H1 (cell line): ENCODE measurements around the gene NUMB. TPM values are rescaled to one million over a fixed set of nuclear protein-coding genes. Genes with fewer than 3 reads are reported as not detected.

Source experiments
- CTCF ChIA-PET: fragments of 300-600 bp; sonication (Branson Sonifier 250); formaldehyde crosslinking; loops from one replicate; lab custom pipeline; 2021; ENCODE audit not compliant: partially characterized antibody; lab: Charles Lee
- POLR2A ChIA-PET: fragments of 300-600 bp; sonication (Branson Sonifier 250); formaldehyde crosslinking; loops from one replicate; lab custom pipeline; 2021; ENCODE audit warnings: inconsistent platforms; ENCODE audit not compliant: partially characterized antibody; lab: Charles Lee
- DNase-seq, 2 experiments: peaks; one replicate each; pipeline versions ENCODE4 v3.0.0 to v3.0.0-alpha.2; 2010 to 2022; ENCODE audit warnings: low spot score in 2 of 2, low read depth in 1 of 2, mixed read lengths in 1 of 2
- FAIRE-seq: peaks from 2 replicates; lab custom pipeline; 2011; peaks lifted over from hg19 to GRCh38; lab: Jason Lieb, UNC
- H2AFZ ChIP-seq: 2 replicates; pipeline ENCODE4 v1.8.1; 2012; ENCODE audit warnings: low read length, inconsistent platforms
- H2AK5ac ChIP-seq: 2 replicates; pipeline ENCODE4 v1.6.1; 2013; ENCODE audit warnings: low read depth, low read length
- H2BK120ac ChIP-seq: replicated peaks from 2 replicates; pipeline ENCODE3; 2013; ENCODE audit warnings: low read depth, low read length, inconsistent platforms
- H2BK12ac ChIP-seq: 2 replicates; pipeline ENCODE4 v1.6.1; 2013; ENCODE audit warnings: low read depth, low read length
- H2BK15ac ChIP-seq: 2 replicates; pipeline ENCODE4 v1.6.1; 2013; ENCODE audit warnings: low read length
- H2BK20ac ChIP-seq: 2 replicates; pipeline ENCODE4 v1.6.1; 2013; ENCODE audit warnings: low read length
- H2BK5ac ChIP-seq: 2 replicates; pipeline ENCODE4 v1.6.1; 2013; ENCODE audit warnings: low read depth, low read length
- H3K14ac ChIP-seq: 2 replicates; pipeline ENCODE4 v1.6.1; 2013; ENCODE audit warnings: inconsistent platforms; ENCODE audit not compliant: insufficient read length
- H3K18ac ChIP-seq: 2 replicates; pipeline ENCODE4 v1.6.1; 2013; ENCODE audit warnings: low read length; ENCODE audit errors: extremely low read depth
- H3K23ac ChIP-seq: 2 replicates; pipeline ENCODE4 v1.6.1; 2013; ENCODE audit warnings: inconsistent platforms; ENCODE audit not compliant: insufficient read length
- H3K23me2 ChIP-seq: 2 replicates; pipeline ENCODE4 v1.6.1; 2013; ENCODE audit warnings: low read depth, low read length
- H3K27ac ChIP-seq: 2 replicates; pipeline ENCODE4 v1.6.1; 2011; ENCODE audit warnings: low read depth, low read length, inconsistent platforms
- H3K27me3 ChIP-seq, 4 experiments: replicated peaks in 1 of 4; 1 replicate in 1 of 4; 2 replicates in 3 of 4; pipeline versions ENCODE4 v1.6.1 to v1.8.1; 2011 to 2013; ENCODE audit warnings: low read length in 3 of 4, mild to moderate bottlenecking in 3 of 4, inconsistent platforms in 2 of 4, mixed read lengths in 2 of 4, moderate library complexity in 1 of 4; ENCODE audit not compliant: control insufficient read depth in 3 of 4, insufficient read depth in 3 of 4; ENCODE audit errors: extremely low read depth in 1 of 4
- H3K36me3 ChIP-seq, 4 experiments: 2 replicates each; pipeline versions ENCODE4 v1.6.1 to v1.8.1; 2011 to 2013; ENCODE audit warnings: mild to moderate bottlenecking in 4 of 4, low read length in 3 of 4, moderate library complexity in 2 of 4, control low read depth in 1 of 4, inconsistent platforms in 1 of 4; ENCODE audit not compliant: insufficient read depth in 4 of 4, control insufficient read depth in 2 of 4
- H3K4ac ChIP-seq: replicated peaks from 2 replicates; pipeline ENCODE3; 2013; ENCODE audit warnings: low read length, low read depth, mixed read lengths, inconsistent platforms; ENCODE audit not compliant: insufficient read length
- H3K4me1 ChIP-seq, 4 experiments: replicated peaks in 1 of 4; 1 replicate in 1 of 4; 2 replicates in 3 of 4; pipeline versions ENCODE4 v1.6.1 to v1.8.1; 2011 to 2013; ENCODE audit warnings: low read length in 3 of 4, inconsistent platforms in 2 of 4, mixed read lengths in 1 of 4; ENCODE audit not compliant: insufficient read depth in 4 of 4, control insufficient read depth in 3 of 4
- H3K4me2 ChIP-seq, 2 experiments: 2 replicates each; pipeline versions ENCODE4 v1.6.1 to v1.8.1; 2011 to 2013; ENCODE audit warnings: low read depth in 2 of 2, low read length in 2 of 2, control low read depth in 1 of 2, inconsistent platforms in 1 of 2, mild to moderate bottlenecking in 1 of 2; ENCODE audit not compliant: insufficient read depth in 1 of 2
- H3K4me3 ChIP-seq, 4 experiments: fragments of 200-600, 300-600 bp in 1 of 4; sonication (generic), shearing (Covaris generic), sonication (Bioruptor Twin) in 1 of 4; 2 replicates each; pipeline versions ENCODE4 v1.5.1 to v1.8.1; 2011 to 2016; ENCODE audit warnings: low read length in 4 of 4, low read depth in 3 of 4, control low read depth in 2 of 4, inconsistent platforms in 2 of 4, mild to moderate bottlenecking in 2 of 4, mixed read lengths in 1 of 4, moderate library complexity in 1 of 4; ENCODE audit not compliant: insufficient read depth in 2 of 4; ENCODE audit errors: extremely low read depth in 1 of 4
- H3K56ac ChIP-seq: replicated peaks from 2 replicates; pipeline ENCODE3; 2013; ENCODE audit warnings: low read depth, mild to moderate bottlenecking, mixed read lengths, low read length, inconsistent platforms; ENCODE audit not compliant: insufficient read length
- H3K79me1 ChIP-seq: 2 replicates; pipeline ENCODE4 v1.6.1; 2013; ENCODE audit warnings: low read depth, low read length, control low read depth
- H3K79me2 ChIP-seq, 2 experiments: 2 replicates each; pipeline versions ENCODE4 v1.6.1 to v1.8.1; 2012 to 2013; ENCODE audit warnings: low read length in 2 of 2, mild to moderate bottlenecking in 2 of 2, inconsistent platforms in 1 of 2; ENCODE audit not compliant: insufficient read depth in 2 of 2, control insufficient read depth in 1 of 2
- H3K9ac ChIP-seq, 4 experiments: replicated peaks in 1 of 4; 1 replicate in 1 of 4; 2 replicates in 3 of 4; pipeline versions ENCODE4 v1.6.1 to v1.8.1; 2011 to 2013; ENCODE audit warnings: low read depth in 3 of 4, low read length in 3 of 4, control low read depth in 2 of 4, mild to moderate bottlenecking in 2 of 4, moderate library complexity in 2 of 4, inconsistent platforms in 1 of 4; ENCODE audit errors: extremely low read depth in 1 of 4
- H3K9me3 ChIP-seq, 2 experiments: 2 replicates each; pipeline versions ENCODE4 v1.6.1 to v1.8.1; 2012 to 2013; ENCODE audit warnings: mild to moderate bottlenecking in 2 of 2, moderate library complexity in 2 of 2, control low read depth in 1 of 2, inconsistent platforms in 1 of 2, low read depth in 1 of 2, low read length in 1 of 2, mixed read lengths in 1 of 2; ENCODE audit not compliant: insufficient read depth in 2 of 2
- H4K20me1 ChIP-seq, 2 experiments: replicated peaks in 1 of 2; 2 replicates each; pipeline versions ENCODE3 to v1.8.1; 2011 to 2013; ENCODE audit warnings: inconsistent platforms in 2 of 2, low read length in 2 of 2, mild to moderate bottlenecking in 1 of 2; ENCODE audit not compliant: insufficient read depth in 2 of 2, control insufficient read depth in 1 of 2
- H4K5ac ChIP-seq: 2 replicates; pipeline ENCODE4 v1.6.1; 2013; ENCODE audit warnings: low read length, low read depth, mixed read lengths, inconsistent platforms; ENCODE audit not compliant: insufficient read length
- H4K8ac ChIP-seq: 2 replicates; pipeline ENCODE4 v1.8.0; 2013; ENCODE audit warnings: mild to moderate bottlenecking, moderate library complexity, low read length, inconsistent platforms; ENCODE audit not compliant: insufficient read depth; ENCODE audit errors: extremely low read depth
- H4K91ac ChIP-seq: replicated peaks from 2 replicates; pipeline ENCODE3; 2013; ENCODE audit warnings: low read length, mixed read lengths, inconsistent platforms; ENCODE audit not compliant: insufficient read length
- ATF3 ChIP-seq: IDR thresholded peaks from 2 replicates; pipeline ENCODE4 v1.6.1; 2011; ENCODE audit warnings: low read depth, mild to moderate bottlenecking, low read length; ENCODE audit not compliant: insufficient read depth
- BACH1 ChIP-seq: IDR thresholded peaks from 2 replicates; pipeline ENCODE4 v1.6.1; 2012; ENCODE audit warnings: low read length, improper control_type of control experiment
- CBX5 ChIP-seq: fragments of 300-800, 300-1000 bp; sonication (generic); IDR thresholded peaks from 2 replicates; pipeline ENCODE4 v1.7.1; 2016; ENCODE audit warnings: antibody characterized with exemption, low read length, low read depth
- CBX8 ChIP-seq: fragments of 300-800, 300-1000 bp; sonication (generic); IDR thresholded peaks from 2 replicates; pipeline ENCODE4 v1.7.1; 2016; ENCODE audit warnings: low read depth, low read length, borderline replicate concordance
- CTBP2 ChIP-seq: IDR thresholded peaks from 2 replicates; pipeline ENCODE4 v1.7.0; 2011; ENCODE audit warnings: borderline replicate concordance, mild to moderate bottlenecking, moderate library complexity, mixed read lengths, low read length; ENCODE audit not compliant: insufficient read depth, insufficient read length
- JUND ChIP-seq: IDR thresholded peaks from 2 replicates; pipeline ENCODE4 v1.6.1; 2011; ENCODE audit warnings: mild to moderate bottlenecking, improper control_type of control experiment, low read length
- RXRA ChIP-seq: IDR thresholded peaks from 2 replicates; pipeline ENCODE4 v1.6.1; 2011; ENCODE audit warnings: low read depth, mild to moderate bottlenecking, low read length, moderate library complexity; ENCODE audit not compliant: insufficient read depth
- SRF ChIP-seq: IDR thresholded peaks from 2 replicates; pipeline ENCODE4 v1.6.1; 2011; ENCODE audit warnings: mild to moderate bottlenecking, low read depth, low read length, moderate library complexity
- TAF1 ChIP-seq: IDR thresholded peaks from 2 replicates; pipeline ENCODE4 v1.6.1; 2011; ENCODE audit warnings: mild to moderate bottlenecking, low read depth, low read length
- WGBS, 2 experiments: shearing (Covaris generic) in 1 of 2; methylation state at CpG; one replicate each; pipeline versions ENCODE4 v1.1.6 to v1.1.7; 2013 to 2015; ENCODE audit warnings: low lambda C conversion rate in 2 of 2, mixed read lengths in 2 of 2, inconsistent platforms in 1 of 2, low coverage in 1 of 2, missing lambda C conversion rate in 1 of 2; ENCODE audit not compliant: insufficient replicate concordance in 2 of 2, insufficient coverage in 1 of 2, insufficient read length in 1 of 2; ENCODE audit errors: extremely low coverage in 1 of 2, missing lambda C conversion rate in 1 of 2; 5-methylcytosine and 5-hydroxymethylcytosine counted together
- polyA plus RNA-seq, 7 experiments: library from polyadenylated mRNA; depleted of rRNA in 3 of 7; stranded (reverse) in 5 of 7; unstranded in 2 of 7; fragments of >200 nt in 5 of 7; fragments of 200-250 nt in 2 of 7; gene quantifications; 1 replicate in 5 of 7; 2 replicates in 1 of 7; 4 replicates in 1 of 7; pipeline versions ENCODE4 v1.2.1 to v1.2.3, GENCODE V29; 2011 to 2013; ENCODE audit warnings: missing spikeins in 2 of 7, mixed read lengths in 2 of 7
- total RNA-seq: library from RNA; stranded (reverse); fragmentation: NEBNext Ultra II Directional; extraction: Animal tissue kit (Norgen Biotek cat#: 25700); gene quantifications from 2 replicates; pipeline ENCODE4 v1.2.1, GENCODE V29; 2021

NUMB gene
- total and polyA plus RNA-seq, 2 of the 8 experiments (the other 6 are each of a cell fraction or from before 2014, with no cell fraction given): 54.3 to 78.1 TPM

GRCh38 chr14:73262427-73263183, 195.7 kb downstream of the NUMB start:
- H4K20me1 ChIP-seq: peaks cover 0 to 4% of the 10 kb centered on the region in 2 experiments
- ChIA-PET POLR2A (interaction anchor here (0.8 to 3.8 kb wide), 4 partner anchors 8 to 196 kb away, joined by 3 to 21 read pairs (median 4); partner anchors contain the start of gene NUMB), CTCF (interaction anchor here (0.9 to 2.3 kb wide), 5 partner anchors 12 to 31 kb away, joined by 3 to 15 read pairs (median 4); no protein-coding TSS in a partner anchor)
- no peaks in the 10 kb centered on the region; a peak in 2 of 7 replicates for H3K4me1 ChIP-seq
- no peak overlapping the region for H3K14ac ChIP-seq
- no peak overlapping the region for H4K5ac ChIP-seq
- H2BK15ac ChIP-seq: no peak overlapping the region
- H2BK120ac ChIP-seq: no peak overlapping the region
- H3K27ac ChIP-seq: no peak overlapping the region
- no peaks in the 10 kb centered on the region for H3K79me2 ChIP-seq
- FAIRE-seq (no peak), DNase-seq (no peak)
- no peak for TF ChIP-seq TAF1
- no peak for TF ChIP-seq RXRA
- TF ChIP-seq ATF3: no peak
- no peak for TF ChIP-seq JUND
- TF ChIP-seq SRF: no peak
- no peak for TF ChIP-seq CTBP2
- no peak for TF ChIP-seq BACH1
- no peak for TF ChIP-seq CBX8
- TF ChIP-seq CBX5: no peak
- no peak overlapping the region for H3K4ac ChIP-seq
- no peak overlapping the region for H3K4me3 ChIP-seq
- H3K4me2 ChIP-seq: no peak overlapping the region
- 93% methylated on average over 19 of the region's 20 CpGs; no CpG with 5 or more reads in 1 of the 2 experiments for WGBS, 2 experiments
- H2AFZ ChIP-seq: no peak overlapping the region
- H3K27me3 ChIP-seq: no peaks in the 10 kb centered on the region
- no peak overlapping the region for H2BK5ac ChIP-seq
- no peak overlapping the region for H2BK20ac ChIP-seq
- no peak overlapping the region for H2BK12ac ChIP-seq
- peaks cover 1 to 26% (median 12%) of the 10 kb centered on the region in 4 experiments; a peak in 6 of 8 replicates for H3K36me3 ChIP-seq
- no peak overlapping the region for H3K18ac ChIP-seq
- H2AK5ac ChIP-seq: no peak overlapping the region
- H3K9ac ChIP-seq: no peak overlapping the region
- no peak overlapping the region for H3K23ac ChIP-seq
- H3K79me1 ChIP-seq: no peaks in the 10 kb centered on the region
- no peaks in the 10 kb centered on the region for H3K9me3 ChIP-seq
- H4K91ac ChIP-seq: no peak overlapping the region
- no peaks in the 10 kb centered on the region for H3K23me2 ChIP-seq
- H4K8ac ChIP-seq: no peak overlapping the region
- H3K56ac ChIP-seq: no peak overlapping the region
